ENCODE measurements around the gene OR51A4. TPM values are rescaled to one million over a fixed set of nuclear protein-coding genes. Genes with fewer than 3 reads are reported as not detected.

The OR51A4 gene, protein sequence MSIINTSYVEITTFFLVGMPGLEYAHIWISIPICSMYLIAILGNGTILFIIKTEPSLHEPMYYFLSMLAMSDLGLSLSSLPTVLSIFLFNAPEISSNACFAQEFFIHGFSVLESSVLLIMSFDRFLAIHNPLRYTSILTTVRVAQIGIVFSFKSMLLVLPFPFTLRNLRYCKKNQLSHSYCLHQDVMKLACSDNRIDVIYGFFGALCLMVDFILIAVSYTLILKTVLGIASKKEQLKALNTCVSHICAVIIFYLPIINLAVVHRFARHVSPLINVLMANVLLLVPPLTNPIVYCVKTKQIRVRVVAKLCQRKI
- total RNA-seq (2022; extraction: Qiagen RNA extraction), result not detected in 5 replicates

DNA sequence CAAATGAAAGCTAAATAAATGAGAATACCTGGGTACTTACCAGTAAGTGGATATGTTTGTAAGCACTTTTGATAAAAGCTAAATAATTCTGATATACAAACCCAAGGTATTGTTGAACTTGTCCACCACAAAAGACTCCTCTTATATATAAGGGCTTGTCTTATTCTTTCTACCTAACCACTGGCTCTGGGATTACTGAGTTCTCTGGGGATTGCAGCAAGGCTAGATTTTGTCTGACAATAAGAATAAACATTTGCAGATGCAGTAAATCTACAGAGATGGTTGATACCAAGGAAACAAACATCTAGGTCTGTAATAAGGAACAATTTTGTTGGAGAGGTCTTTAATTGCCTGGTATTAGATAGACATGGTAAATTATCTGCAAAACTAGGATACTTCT, at the start of gene OR51A4:
Gene OR51A4, minus strand, starts transcription at position 101 of the 400 bp plus-strand sequence. CDS start 505 bp downstream, outside the sequence.

DNA sequence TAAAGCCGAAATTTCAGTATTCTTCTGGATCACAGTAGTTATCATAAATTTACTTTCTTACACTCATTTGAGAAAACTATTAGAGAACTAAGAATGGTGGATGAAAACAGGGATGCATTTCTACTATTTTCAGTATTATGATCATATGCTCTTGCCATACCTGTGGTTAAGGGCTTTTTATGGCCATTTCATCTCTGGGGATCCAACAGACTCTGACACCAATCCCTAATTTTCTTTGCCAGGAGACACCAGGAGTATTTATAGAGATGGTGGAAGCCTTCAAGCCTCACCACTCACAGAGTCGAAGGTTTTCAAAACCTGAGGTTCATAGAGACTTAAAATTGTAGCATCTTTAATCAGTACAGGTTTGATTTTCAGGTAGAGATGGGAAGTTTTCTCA, 47.1 kb upstream of the OR51A4 start, which contains the start of gene OR51L1:
Gene OR51L1, plus strand, starts transcription at position 301 of the 400 bp plus-strand sequence. CDS start 4,132 bp downstream, outside the sequence.

DNA sequence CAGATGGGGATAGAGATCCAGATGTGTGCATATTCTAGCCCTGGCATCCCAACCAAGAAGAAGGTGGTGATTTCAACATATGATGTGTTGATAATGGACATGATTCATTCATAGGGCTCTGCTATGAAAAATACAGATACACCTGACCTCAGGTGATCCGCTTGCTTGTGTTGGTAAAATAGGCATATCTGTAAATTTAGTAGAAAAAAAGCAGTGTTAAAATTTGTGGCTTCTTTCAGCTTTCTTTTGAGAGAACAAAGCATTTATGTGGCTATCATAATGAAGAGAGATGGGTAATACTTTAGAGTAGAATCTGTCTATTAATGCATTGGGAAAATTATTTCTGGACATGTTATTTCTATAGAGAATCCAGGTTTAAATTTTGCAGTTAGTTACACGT, 8.2 kb upstream of the OR51A4 start, which contains the start of gene OR51A2:
Gene OR51A2, minus strand, starts transcription at position 101 of the 400 bp plus-strand sequence. Its CDS starts 0 bp downstream, at position 101.

DNA sequence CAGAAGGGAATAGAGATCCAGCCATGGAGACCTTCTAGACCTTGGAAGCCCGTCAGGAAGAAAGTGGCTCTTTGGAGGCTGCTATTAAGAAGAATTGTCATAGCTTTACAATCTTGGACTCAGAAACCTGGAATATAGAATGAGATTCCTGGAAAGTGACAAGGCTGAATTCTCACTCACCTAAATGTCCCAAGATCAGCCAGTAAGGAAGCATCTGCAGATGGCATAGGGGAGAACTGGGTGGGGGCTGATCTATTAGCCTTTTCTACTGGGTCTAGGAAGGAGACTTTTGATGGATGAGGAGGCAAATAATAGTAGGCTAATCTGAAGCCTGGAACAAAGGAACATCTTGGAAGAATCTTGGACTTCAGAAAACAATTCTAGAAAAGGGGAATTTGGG, 23.2 kb downstream of the OR51A4 start, which contains the start of gene OR51G1:
Gene OR51G1, minus strand, starts transcription at position 101 of the 400 bp plus-strand sequence. Its CDS starts 0 bp downstream, at position 101.

DNA sequence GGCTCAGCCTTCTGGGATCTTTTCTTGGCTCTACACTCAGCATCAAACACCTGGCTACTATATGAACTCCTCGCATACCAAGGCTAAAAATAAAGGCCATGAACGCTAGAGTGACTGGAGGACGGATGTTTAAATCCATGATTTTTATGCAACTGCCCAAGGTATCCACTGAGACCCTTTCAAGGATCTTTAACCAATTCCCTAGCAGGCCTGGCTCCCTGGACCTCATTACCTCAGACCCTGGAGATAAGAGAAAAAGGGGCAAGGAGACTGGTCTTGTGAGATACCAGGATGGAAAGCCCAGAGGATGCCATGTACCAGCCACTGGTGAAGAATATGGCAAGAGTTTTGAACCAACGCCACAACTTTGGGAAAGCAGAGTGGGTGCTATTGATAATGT, 28.2 kb downstream of the OR51A4 start, which contains the start of gene OR51G2:
Gene OR51G2, minus strand, starts transcription at position 101 of the 400 bp plus-strand sequence. CDS start 3,687 bp downstream, outside the sequence.

DNA sequence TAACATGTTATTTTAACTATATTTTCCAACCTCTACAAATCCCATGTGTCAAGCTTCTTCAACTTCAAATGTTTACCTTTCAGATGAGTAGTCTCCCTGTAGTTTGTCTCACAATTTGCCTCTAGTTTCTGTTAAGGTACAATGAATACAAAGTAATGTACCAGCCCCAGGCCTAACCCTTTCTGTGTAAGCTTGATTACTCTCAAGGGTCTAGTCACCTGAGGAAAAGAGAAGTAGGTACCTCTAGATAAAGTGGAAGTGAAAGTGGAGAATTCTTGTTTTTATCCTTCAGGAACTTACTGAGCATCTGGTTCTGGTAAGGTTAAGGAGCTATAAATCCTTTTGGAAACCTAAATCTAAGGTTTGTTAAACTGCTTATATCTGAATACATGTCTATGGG, 43.9 kb downstream of the OR51A4 start, which contains the start of gene OR51A7:
Gene OR51A7, plus strand, starts transcription at position 300 of the 400 bp plus-strand sequence. CDS start 3,587 bp downstream, outside the sequence.

Other genes with a start within 250 kb of the OR51A4 start
- gene OR51E2, start 249.8 kb downstream of the OR51A4 start, total RNA-seq (2022; extraction: Qiagen RNA extraction), result not detected in 5 replicates
- gene MMP26, start 242.8 kb downstream of the OR51A4 start, total RNA-seq (2022; extraction: Qiagen RNA extraction), result 0.14 TPM in 1 of 5 replicates, not detected in the others
- not detected in 5 replicates for gene OR51F1, start 177.7 kb downstream of the OR51A4 start, total RNA-seq (2022; extraction: Qiagen RNA extraction)
- gene OR52R1, start 143.2 kb downstream of the OR51A4 start, total RNA-seq (2022; extraction: Qiagen RNA extraction), result not detected in 5 replicates
- gene OR51F2, start 126.3 kb downstream of the OR51A4 start, total RNA-seq (2022; extraction: Qiagen RNA extraction), result not detected in 5 replicates
- gene OR51S1, start 98.4 kb downstream of the OR51A4 start, total RNA-seq (2022; extraction: Qiagen RNA extraction), result not detected in 5 replicates
- not detected in 5 replicates for gene OR51T1, start 65.7 kb downstream of the OR51A4 start, total RNA-seq (2022; extraction: Qiagen RNA extraction)
- not detected in 5 replicates for gene OR51A7, start 43.8 kb downstream of the OR51A4 start, total RNA-seq (2022; extraction: Qiagen RNA extraction)
- not detected in 5 replicates for gene OR51G2, start 28.3 kb downstream of the OR51A4 start, total RNA-seq (2022; extraction: Qiagen RNA extraction)
- not detected in 5 replicates for gene OR51G1, start 23.3 kb downstream of the OR51A4 start, total RNA-seq (2022; extraction: Qiagen RNA extraction)
- not detected in 5 replicates for gene OR51A2, start 8.1 kb upstream of the OR51A4 start, total RNA-seq (2022; extraction: Qiagen RNA extraction)
- gene OR51L1, start 47.2 kb upstream of the OR51A4 start, total RNA-seq (2022; extraction: Qiagen RNA extraction), result not detected in 5 replicates
- not detected in 5 replicates for gene OR52J3, start 98.9 kb upstream of the OR51A4 start, total RNA-seq (2022; extraction: Qiagen RNA extraction)
- not detected in 5 replicates for gene OR52E2, start 112.0 kb upstream of the OR51A4 start, total RNA-seq (2022; extraction: Qiagen RNA extraction)
- not detected in 5 replicates for gene OR52E1, start 122.0 kb upstream of the OR51A4 start, total RNA-seq (2022; extraction: Qiagen RNA extraction)
- gene OR52A5, start 190.8 kb upstream of the OR51A4 start, total RNA-seq (2022; extraction: Qiagen RNA extraction), result not detected in 5 replicates
- gene OR52A1, start 207.2 kb upstream of the OR51A4 start, total RNA-seq (2022; extraction: Qiagen RNA extraction), result not detected in 5 replicates